Inferior parietal cortex (tissue), 1 donor: ENCODE data around the gene PTPRM.

Experiments used
- DNase-seq: peaks from one replicate; pipeline ENCODE4 v3.0.0-alpha.2; 2016; ENCODE audit errors: extremely low spot score

Gene PTPRM

DNA sequence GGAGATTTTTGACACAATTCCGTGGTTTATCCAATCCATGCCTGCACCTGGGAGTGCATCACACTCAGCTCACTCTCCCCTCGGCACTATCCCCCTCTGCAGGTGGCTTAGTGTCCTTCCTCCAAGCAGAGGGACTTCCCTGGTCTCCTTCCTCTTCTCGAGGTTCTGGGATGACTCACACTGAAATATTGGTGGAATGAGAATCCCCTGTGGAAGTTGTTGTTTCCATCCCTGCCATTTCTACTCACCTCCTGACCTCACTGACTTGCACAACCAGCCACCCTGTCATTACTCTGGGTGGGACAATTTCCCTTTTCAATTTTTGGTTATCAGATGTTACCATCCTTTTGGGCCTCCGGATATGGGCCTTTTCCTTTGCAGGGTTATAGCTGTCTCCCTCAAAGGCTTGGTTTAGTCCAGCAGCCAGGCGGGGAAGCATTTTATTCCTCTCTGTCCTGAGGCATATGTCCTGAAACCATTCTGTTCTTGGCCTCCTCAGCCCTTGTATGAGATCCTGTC, 59.9 kb downstream of the PTPRM start:
- no peak for DNase-seq

DNA sequence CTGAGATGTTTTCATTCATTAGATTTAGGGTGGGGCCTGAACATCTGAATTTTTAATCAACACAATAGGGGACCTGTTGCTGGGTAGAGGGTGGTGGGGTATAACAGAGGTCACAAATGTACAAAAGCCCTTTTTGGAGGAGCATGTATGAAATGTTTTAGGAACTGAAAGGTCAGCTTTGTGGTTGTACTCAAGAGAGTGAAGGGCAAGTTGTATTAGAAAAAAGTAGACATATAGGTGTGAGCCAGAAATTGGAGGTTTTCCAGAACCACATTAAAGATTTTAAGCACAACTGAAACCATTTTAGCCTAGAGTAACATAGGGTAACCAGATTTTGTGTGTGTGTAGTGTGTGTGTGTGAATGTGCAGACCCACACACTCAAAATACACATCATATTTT, 62.3 kb downstream of the PTPRM start:
- DNase-seq: no peak

DNA sequence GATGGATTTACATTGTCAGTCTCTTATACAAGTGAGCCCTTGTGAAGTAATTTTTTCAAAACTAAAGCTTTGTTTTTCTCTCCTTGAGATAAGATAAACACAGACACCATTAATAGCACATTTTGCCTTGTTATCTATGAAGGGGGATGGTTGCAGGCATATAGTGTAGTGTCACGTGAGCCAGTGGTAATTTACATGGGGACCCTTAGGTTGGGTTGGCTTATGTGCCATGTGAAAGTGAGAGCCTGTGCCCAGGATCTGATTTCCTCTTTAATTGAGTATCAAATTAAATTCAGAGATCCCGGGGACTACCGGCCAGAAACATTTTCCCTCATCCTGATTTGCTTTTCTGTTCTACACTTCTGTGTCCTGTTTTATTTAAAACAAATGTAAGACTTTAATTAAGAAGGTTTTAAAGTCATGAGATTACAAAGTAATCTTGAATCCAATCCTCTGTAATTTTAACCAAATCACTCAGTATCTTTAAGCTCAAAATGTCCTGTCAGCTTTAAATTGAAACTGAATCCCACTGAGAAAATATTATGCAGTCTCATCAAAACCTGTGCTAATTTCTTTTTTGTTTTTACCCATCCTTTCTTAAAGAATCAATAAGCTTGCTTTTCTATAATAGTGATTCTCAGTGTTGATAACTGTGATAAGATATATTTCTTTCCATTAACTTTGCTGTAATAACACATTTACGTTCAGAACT, 63.8 kb downstream of the PTPRM start:
- no peak for DNase-seq

DNA sequence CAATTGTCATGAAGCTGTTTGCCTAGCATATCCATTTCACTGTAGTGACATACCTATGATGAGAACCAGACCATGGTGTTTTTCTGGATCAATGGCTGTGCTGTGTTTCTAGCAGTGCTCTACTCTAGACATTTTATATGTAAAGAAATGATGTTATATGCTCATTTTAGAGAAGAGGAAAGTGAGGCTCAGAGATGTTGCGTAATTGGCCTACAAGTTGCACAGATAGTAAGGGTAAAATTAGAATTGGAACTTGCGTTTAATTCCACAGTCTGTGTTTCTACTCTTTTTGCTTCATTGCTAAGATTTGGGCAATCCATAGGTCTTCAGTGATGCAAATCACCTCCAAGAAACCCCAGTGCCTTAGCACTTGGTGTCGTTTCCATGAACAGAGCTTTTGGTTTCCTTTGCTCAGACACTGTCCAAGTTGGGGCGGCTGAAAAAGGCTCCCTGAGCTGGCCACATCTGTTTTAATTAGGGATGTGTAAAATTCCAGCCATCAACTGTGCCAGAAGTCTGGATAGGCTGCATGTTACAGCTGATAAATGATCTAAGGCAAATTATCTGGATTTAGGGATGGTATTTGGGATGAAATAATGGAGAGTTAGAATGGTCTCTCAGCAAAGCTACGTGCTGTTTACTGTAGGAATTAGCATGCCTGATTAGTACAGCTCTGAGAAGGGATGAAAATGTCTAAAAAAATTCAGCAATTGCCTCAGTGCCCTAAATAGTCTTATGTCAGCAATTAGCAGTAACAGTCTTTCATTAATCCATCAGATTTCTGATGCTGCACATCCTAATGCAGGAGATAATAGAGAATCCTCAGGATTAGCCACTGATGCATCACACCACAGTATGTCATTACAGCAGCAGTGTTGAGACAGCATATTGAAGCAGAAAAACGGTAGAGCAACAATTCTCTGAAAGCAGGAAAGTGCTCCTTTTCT, 65.3 kb downstream of the PTPRM start:
- no peak for DNase-seq

DNA sequence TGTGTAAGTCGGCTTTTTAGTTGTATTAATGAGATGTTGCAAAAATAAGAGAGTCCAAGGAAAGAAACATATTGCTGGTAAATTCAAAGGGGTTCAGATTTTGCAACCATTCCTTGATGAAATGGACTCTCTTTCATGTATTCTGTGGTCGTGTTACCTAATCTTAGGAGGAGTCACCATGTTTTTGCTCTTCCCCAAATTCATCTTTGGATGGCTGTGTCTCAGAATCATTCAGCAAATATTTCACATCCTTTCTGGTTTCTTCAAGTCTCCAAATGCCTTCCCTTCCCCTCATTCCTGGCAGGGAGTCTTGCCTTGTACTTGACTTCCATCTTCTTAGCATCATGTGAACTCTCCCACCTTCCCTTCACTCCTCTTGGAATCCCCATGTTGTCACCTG, 66.1 kb downstream of the PTPRM start:
- DNase-seq: no peak

DNA sequence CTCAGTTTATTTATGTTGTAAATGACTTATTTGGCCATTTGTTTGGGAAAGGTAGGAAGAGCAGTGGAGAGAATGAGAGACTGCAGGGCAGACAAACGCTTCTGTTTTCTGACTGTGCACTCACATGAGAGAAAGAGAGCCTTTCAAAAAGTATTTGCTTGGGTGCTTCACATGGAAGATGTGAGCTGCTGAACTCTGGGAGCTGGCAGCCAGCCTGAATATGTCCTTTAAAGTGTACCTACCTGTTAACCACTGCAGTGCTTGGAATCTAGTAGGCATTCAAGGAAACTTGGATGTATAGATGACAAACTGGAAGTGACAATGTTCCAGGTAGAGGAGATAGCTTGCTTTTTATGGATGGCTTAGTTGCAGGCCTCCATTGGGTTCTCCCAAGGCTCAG, 68.8 kb downstream of the PTPRM start:
- DNase-seq: no peak

DNA sequence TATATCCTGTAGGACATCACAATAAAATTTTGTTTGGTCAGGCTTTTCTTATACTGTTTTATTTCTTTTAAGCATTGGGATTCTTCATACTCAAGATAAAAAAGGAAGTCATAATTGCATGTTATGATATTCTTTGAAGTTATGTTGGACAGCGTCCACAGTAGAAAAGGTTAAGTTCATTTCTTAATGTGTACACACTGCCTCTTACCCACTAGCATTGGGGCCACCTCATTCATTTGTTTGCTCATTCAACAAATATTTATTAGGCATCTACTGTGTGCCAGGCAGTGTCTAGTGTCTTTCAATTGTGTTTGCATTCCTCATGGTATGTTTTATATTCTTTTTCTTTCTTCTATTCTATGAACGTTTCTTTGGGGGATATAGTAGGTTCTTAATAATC, 70.2 kb downstream of the PTPRM start:
- DNase-seq: no peak

DNA sequence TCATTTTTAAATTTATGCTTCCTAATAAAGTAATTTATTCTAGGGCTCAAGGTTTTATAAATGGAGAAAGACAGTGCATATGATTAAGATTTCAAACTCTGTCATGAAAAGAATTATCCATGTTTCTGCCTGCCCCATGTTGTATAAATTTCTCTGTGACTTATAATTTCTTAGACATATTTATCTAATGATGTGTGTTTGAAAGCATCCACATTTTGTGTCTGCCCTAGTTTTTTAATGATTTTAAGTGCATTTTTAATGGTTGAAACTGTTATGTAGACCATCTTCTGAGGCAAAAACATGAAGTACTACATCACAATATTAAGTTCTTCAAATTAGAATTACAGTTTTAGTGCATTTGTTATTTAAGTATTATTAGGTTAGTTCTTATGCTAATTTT, 71.2 kb downstream of the PTPRM start:
- no peak for DNase-seq

DNA sequence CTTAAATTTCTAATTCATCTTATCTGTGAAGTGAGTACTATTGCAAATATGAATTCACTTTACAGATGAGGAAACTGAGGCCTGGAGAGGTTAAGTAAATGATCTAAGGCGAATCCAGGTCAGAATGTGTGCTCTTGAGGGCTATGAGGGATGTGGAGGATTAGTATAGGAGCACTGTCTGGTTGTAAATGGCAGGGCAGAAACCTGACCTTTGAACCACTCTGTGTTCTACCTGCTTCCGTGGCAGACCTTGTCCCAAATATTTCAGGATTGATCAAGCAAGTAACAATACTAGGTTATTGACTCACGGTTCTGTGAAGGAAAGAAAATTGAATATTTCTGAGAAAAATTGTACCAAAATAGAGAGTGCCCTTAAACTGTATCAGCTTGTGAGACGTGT, 74.7 kb downstream of the PTPRM start:
- DNase-seq: no peak

DNA sequence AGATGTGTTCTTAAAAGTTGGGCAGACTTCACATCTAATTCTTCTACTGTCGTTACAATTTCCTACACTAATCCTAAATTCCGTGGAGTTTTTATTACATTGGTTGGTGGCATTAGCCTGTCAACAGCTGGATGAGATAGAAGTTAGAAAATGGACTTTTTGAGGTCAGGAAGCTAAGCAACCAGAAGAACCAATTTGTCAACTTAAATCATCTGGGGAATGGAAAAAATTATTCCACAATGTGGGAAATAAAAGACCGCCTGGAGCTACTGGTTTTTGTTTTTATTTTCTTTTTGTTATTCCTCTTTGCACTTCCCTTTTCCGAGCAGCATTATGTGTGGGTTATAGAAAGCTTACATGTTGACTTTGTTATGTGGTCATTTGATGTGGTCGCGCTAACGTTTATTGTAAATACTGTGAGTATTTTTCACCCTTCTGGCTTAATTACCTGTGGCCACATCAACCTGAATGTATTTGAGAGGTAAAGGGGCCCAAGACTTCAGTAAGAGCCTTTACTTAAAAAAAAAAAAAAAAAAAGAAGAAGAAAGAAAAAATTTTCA, 75.3 kb downstream of the PTPRM start:
- DNase-seq: no peak

DNA sequence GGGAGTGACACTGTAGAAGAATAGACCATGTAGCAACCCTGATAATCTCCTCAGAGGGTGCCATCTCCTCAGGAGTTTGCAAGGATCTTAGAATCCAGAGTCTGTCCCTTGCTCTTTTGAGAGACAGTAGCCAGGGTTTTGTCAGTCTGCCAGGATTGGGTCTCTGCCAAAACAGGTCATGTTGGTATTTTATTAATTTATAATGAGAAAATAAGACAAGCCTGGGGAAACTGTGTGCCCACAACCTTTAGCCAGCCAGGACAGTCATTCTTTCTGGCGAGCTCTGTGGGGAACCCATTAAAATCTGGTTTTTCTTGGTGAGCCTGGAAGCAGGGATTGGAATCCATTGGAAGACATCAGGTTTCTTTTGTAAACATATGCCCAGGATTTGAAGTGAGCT, 78.6 kb downstream of the PTPRM start:
- no peak for DNase-seq

DNA sequence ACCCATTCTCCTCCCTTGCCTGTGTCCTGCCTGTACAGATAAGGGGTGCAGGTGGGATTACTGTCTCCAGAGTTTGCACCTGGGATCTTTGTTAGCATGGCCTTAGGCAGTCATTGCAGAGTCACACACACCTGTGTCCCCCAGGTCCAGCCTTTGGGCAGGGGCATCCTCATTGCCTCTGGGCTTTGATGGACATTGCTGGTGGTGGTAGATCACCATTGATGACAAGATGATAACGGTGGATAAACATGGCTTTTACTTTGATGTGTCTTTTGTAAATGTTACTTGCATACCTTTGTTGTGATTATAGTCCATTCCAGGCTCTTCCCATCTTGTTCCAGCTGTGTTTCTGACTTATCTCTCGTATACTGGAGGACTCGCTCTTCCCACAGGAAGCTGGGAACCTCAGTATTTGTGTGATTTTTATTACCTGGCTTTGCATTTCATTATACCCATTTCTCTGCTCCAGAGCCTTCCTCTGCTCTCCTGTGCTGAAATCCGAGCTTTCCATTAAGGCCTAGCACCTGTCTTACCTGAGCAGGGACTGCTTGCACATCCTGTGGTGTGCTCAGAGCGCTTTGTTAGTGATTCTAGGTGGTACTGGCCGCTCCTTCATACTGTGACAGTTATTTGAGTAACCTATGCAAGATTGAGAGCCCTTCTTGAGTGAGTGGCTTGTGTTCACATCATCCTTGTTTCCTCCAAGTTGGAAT, 79.2 kb downstream of the PTPRM start:
- DNase-seq: no peak

DNA sequence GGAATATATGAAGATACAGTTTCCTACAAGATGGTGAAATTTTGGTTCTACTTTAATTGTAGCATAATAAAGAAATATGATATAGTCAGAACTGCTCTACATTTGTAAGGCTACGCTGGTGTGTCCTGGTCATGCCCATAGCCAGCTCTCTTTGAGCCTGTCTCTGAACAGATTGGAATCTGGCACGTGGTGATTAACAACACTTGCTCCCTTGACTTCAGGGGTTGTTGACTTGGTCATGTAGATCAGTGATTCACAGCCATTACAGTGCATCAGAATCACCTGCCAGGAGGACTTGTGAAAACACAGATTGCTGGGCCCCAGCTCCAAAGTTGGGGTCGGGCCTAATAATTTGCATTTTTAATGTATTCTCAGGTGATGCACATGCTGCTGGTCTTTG, 80.4 kb downstream of the PTPRM start:
- no peak for DNase-seq

DNA sequence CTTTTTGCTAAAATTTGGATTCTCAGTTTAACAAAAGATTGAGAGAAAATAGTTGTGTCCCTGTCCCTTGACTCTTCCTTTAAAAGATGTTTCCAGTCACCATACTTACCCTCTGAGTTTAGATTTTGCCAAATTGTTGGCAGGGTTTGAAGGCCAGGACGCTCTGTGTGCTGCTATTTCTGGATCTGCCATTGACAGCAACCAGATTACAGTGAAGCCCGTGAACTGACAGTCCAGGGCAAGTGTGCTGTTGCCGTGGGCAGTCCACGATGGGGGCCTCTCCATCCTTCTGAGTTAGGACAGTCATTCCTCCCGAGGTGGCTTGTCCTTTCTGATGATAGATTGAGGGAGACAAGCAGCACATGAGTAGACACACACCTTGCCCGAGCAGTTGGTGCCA, 89.9 kb downstream of the PTPRM start:
- no peak for DNase-seq

DNA sequence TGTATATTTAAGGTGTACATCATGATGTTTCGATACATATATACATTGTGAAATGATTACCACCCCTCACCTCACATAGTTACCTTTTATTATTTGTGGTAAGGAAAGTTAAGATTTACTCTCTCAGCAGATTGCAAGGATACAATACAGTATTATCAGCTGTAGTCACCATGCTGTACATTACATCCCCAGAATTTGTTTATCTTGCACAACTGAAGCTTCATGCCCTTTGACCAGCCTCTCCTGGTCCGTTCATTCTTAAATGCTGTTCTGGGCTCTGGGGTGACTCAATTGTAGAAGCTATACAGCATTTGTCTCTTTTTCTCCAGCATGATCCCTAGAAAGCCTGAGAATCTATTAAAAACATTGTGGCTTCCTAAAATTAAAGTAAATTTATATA, 90.8 kb downstream of the PTPRM start:
- DNase-seq: no peak

DNA sequence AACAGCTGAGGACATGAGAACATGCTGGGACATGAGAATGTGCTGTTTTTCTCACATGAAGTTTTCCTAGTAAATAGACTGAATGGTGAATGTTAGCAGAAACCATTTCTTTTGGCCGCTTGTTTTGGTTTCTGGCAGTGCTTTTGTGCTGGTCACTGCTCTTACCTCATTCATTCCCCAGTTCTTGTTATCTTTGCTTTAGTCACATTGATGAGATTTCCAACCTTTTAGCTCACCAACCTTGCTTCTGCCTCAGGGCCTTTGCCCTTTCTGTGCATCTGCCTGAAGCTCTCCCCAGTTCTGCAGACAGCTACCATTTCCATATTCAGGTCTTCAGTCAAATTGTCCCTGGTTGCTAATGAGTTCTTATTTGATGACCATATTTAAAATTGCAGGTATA, 91.6 kb downstream of the PTPRM start:
- no peak for DNase-seq

DNA sequence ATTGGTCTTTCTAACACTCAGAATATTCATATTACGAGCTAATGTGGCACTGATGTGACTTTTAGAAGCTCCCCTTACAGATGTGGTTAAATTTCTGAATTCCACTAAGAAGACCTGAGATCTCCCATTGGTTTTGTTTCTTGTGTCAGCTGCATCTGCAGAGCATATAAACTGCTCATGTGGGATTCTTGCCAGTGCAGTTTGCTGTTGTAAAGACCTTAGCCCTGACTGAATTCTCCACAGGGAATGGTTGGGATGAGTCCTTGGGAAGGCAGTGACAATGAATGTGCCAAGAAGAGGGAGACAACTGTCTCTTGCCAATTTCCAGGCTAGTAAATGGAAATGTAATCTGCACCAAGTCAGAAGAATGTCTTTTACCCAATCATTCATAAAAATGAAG, 94.1 kb downstream of the PTPRM start:
- no peak for DNase-seq

DNA sequence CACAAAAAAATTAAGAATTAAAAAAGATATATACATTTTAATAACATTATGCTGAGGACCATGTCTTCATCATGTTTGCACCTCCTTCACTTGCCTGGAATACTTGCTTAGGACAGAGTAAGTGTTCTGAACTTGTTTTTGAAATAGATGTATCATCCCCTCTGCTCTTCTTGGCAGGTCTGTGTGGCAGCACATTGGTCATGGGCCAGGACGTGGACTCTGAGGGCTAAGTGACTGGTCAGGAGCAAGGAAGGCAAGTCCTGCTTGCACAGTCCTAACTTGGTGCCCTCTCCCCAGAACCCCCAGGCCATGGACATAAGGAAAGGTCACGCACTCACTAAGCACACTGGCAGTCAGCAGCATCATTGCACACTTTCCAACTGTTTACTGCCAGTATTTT, 95.8 kb downstream of the PTPRM start:
- no peak for DNase-seq

DNA sequence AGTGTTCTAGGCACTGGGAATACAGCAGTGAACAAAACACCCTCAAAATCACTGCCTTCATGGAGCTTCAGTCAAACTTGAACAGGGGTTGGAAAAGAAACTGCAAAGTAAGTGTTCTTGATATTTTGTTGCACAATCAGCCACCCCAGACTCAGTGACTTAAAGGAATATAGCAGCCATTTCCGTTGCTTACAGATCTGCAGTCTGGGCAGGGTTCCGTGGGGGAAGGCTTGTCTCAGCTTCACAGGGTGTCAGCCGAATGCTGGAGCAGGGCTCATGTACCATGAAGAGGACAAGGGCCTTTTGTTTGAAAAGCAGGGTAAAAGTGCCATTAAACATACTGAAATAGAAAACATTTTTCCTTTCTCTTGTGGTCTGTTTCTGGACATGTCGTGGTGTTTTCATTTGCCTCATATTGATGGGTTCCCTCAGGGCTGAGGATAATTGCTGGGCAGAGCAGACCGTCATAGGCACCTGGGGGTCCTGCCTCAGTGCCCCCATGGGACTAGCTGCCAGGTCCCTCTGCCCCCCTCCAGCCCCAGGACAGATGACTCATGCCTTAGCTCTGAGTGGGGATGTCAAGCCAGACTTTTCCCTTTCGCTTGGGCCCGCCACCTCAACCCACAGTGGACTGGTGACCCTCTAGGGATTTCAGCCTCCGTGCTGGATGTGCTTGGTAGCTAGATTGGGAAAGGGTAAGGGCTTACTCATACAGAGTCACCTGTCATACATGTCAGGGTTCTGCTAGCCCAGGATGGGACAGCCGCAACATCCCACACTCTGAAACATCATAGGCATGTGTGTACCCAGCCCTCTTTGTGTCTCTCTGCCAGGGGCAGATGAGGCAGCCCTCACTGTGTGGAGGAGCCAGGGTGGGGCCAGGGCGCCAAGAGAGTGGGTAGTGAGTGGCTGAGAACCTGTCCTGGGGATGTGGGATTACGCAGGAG, 96.5 kb downstream of the PTPRM start:
- no peak for DNase-seq

DNA sequence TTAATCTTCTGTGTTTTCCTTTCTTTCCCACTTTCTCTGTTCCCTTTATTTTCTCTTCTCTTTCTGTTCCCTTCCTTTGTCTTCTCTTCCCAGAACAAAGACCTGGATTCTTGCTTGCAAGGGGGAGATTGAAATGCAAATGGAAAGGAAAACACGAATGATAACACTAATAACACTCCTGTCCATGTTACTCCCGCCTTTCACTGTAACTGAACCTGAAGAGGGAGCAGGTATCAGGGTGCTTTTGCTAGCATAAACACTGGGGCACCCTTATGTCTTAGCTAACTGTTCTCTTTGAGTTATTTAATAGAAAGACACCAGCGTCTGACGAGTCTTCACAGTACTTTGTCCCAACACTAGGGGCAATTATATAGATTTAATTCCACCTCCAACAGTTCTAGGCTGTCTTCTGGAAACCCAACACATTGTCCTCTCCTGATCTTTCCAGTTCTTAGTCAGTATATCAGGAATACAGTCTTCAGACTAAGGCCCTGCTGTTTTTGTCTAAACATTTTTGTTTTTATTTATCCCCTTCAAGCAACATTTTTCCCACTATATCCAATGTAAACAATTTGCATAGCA, 99.2 kb downstream of the PTPRM start:
- DNase-seq: no peak

DNA sequence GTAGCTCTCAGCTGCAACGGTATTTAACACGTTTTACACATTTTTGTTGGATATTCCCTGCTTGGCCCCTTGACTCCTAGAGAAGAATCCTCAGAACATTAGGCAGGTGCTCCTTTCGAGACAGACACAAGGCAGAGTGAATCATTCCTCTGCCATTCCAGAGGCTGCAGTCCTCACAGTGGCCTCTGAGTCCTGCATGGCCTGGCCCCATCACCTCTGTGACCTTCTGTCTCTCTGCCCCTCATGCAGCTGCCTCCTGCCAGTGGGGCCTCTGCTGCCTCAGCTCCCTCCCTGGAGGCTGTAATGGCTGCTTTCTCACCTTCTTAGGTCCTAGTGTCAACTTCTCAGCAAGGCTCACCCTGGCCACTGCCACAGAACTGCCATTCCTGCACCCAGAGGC, 101.3 kb downstream of the PTPRM start:
- no peak for DNase-seq
